GM19467 (cell line): ENCODE measurements around the gene CENPW.

ENCODE experiments used
- ATAC-seq: cut with Tn5 transposase; IDR thresholded peaks from one replicate; pipeline ENCODE4 v1.9.1; 2021; ENCODE audit warnings: mild to moderate bottlenecking, moderate library complexity; ENCODE audit not compliant: unreplicated experiment

Gene CENPW

GRCh38 chr6:126339796-126340609 is at the start of gene CENPW:
TSS of gene CENPW (plus strand) at chr6:126340115. CDS start at chr6:126340274, 159 bp downstream.
- ATAC-seq = peak; percentile 92

DNA sequence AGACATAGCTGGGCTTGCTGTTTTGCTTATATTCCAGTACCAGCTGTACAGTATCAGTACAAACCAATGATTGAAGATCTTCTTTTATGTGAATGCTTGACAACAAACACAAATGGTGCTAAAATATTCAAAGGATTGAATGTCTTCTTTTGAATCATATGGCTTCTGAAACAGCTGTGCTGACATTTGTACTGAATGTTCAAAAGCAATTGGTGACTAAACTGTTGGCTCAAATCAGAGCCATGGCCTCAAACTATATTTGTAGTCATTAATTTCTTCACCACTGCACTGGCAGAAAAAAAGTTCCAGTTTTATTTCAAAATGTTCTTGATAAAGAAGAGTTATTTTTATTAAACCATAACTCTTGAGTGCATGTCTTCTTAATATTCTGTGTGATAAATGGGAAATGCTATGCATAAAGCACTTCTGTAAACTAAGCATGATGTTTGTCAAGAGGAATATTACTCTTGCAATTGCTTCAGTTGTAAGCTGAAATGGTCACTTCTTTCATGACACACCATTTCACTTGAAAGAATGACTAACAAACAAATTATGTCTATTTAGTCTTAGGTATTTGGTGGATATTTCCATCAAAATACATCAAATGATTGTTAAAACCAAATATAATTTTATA is 45.9 kb upstream of the CENPW start:
- ATAC-seq = no peak

- peak; percentile 37 for ATAC-seq
Measured at GRCh38 chr6:126300126-126300525, 39.8 kb upstream of the CENPW start.

DNA sequence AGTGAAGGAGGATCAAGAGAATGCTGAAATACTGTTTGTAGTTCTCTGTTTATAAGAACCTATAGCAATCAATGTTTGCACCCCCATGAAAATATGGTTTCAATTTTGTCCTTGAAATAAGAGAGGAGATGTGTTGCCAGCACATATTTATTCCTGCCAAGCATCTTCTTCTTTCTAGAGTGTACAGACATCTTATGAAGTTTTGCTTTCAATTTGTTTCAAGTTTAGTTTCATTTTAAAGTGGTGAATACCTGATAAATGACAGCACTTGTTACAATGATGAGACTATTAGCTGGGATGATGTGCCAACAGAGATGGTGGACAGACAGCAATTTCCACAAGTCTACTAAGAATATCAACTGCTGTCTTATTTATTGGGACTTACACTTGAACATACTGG is 39.2 kb upstream of the CENPW start:
- ATAC-seq = peak; percentile 73

GRCh38 chr6:126302191-126302590 is 37.7 kb upstream of the CENPW start:
- no peak for ATAC-seq

- ATAC-seq = no peak
Measured at GRCh38 chr6:126307849-126308248, 32.1 kb upstream of the CENPW start.

GRCh38 chr6:126308362-126308761 is 31.6 kb upstream of the CENPW start:
- no peak for ATAC-seq

- peak; percentile 93 for ATAC-seq
Measured at GRCh38 chr6:126312013-126312665, 27.8 kb upstream of the CENPW start.

DNA sequence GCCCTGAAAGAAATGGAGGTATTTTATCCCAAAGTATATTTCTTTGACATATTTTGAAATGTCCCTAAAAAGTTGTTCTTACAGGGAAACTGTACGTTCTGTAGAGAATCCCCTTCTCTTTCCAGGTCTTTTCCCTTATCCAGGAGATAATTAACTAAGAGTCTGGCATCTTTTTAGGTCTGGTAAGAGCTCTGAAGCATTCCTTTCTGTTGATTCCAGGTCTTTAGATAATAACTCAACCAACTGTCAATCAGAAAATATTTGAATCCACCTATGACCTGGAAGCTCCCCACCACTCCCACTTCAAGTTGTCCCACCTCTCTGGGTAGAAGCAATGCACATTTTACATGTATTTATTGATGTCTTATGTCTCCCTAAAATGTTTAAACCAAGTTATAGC is 26.0 kb upstream of the CENPW start:
- no peak for ATAC-seq

DNA sequence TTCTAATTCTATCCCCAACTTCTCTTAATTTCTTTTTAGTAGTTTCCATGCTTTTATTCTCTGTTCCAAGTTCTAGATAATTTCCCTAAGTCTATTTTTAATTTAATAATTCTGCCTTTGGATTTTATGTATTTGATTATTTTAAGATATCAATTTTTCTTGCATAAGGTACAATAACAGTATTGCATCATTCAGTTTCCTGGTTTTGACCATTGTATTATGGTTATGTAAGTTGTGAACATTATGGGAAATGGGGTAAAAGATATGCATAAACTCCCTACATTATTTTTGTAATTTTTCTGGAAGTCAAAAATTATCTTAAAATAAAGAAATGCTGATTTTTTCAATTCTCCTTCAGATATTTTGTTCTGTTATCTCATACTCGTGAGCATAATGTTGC is 21.1 kb upstream of the CENPW start:
- no peak for ATAC-seq

GRCh38 chr6:126333729-126334128 is 6.2 kb upstream of the CENPW start:
- no peak for ATAC-seq

- no peak for ATAC-seq
Measured at GRCh38 chr6:126335210-126335609, 4.7 kb upstream of the CENPW start.

- no peak for ATAC-seq
Measured at GRCh38 chr6:126337323-126337722, 2.6 kb upstream of the CENPW start.

DNA sequence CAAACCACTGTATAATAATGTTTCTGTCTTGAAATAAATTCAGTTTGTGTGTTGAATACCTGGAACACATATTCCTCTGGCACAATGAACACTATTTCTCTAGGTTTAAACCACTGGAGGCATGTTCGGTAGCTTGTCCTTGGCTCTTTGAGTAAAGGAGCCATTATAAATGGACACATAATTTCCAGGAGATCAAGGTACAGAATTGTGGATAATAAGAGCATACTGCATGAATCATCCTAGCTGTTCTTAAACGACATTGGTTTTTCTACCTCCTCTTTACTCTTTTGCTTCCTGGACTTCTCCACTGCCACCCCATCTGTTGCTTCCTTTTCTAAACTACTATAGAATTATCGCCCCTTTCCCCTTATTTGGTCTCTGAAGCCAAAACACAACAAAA is 1.2 kb downstream of the CENPW start:
- ATAC-seq = no peak

- ATAC-seq = no peak
Measured at GRCh38 chr6:126344181-126344580, 4.3 kb downstream of the CENPW start.

DNA sequence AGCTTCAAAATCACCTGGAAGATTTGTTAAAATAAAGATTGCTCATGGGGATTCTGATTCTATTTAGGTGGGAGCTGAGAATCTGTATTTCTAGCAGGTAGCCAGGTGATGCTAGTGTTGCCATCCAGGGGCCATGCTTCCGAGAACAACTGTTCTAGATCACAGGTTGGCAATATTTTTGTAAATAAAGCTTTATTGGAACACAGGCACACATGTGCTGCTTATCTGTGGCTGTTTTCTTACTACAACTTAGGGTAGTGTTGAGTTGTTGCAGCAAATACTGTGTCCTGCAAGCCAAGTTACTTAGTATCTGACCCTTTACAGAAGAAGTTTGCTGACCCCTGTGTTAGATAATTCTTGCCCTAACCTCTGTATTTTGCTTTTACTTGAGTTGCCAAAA is 12.0 kb downstream of the CENPW start:
- ATAC-seq = no peak

DNA sequence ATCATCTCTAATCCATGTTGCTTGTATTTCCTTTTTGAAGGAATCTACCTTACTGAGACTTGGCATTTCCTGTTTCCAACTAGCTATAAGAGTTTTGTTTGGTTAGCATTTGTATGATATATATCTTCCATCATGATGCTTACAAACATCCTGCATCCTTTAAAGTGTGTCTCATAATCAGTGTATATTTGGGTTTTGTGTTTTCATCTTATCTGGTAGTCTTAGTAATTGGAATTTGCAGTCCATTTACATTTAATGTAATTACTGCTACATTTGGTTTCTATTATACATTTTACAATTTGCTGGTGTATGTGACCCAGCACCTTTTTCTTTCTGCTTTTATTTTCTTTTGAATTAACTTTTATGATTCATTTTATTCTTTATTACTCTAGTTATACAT is 12.6 kb downstream of the CENPW start:
- ATAC-seq = no peak

DNA sequence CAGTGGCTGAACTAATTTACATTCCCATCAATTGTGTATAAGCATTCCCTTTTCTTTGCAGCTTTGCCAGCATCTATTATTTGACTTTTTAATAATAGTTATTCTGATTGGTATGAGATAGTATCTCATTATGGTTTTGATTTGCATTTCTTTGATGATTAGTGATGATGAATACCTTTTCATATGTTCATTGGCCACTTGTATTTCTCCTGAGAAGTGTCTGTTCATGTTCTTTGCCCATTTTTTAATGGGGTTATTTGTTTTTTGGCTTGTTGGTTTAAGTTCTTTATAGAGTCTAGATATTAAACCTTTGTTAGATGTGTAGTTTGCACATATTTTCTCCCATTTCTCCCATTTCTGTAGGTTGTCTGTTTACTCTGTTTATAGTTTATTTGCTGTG is 16.6 kb downstream of the CENPW start:
- no peak for ATAC-seq

DNA sequence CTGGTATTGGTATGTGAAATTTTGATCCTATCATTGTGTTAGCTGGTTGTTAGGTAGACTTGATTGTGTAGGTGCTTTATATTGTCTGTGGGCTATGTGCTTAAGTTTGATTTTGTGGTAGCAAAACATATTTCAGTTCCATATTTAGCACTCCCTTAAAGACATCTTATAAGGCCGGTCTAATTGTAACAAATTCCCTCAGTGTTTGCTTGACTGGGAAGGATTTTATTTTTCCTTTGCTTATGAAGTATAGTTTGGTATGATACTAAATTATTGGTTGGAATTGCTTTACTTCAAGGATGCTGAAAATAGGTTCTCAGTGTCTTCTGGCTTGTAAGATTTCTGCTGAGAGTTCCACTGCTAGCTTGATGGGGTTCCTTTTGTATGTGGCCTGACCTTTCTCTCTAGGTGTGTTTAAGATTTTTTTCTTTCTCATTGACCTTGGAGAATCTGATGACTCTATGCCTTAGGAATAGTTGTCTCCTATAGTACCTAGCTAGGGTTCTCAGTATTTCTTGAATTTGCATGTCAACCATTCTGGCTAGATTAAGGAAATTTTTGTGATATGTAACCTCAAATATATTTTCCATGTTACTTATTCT is 20.1 kb downstream of the CENPW start:
- no peak for ATAC-seq

DNA sequence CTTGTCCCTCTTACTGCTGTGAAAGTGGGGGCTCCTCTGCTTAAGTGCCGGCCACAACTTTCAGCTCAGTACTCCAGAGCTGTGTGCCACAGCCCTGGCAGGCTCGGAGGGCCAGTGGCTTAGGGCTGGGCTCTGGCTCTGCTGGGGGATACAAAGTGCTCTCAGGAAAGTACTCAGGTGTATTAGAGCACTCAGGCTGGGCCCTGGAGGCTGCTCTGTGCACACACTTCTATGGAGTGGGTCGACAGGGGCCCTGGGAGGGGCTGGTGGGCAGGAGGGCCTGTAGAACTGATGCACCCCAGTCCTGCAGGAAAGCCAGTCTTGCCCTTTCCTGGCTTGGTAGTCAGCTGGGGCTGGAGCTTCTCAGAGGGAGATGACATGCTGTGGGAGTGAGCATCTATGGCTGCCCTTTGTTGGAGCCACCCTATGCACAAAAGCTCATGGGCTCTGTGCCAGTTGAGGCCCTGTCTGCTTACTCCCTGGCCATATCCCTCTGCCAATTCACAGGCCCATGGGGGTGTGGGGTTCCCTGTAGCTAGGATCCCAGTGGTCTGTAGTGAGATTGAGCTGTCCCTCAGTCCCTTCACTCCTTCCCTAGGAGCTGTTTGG is 22.0 kb downstream of the CENPW start:
- no peak for ATAC-seq

DNA sequence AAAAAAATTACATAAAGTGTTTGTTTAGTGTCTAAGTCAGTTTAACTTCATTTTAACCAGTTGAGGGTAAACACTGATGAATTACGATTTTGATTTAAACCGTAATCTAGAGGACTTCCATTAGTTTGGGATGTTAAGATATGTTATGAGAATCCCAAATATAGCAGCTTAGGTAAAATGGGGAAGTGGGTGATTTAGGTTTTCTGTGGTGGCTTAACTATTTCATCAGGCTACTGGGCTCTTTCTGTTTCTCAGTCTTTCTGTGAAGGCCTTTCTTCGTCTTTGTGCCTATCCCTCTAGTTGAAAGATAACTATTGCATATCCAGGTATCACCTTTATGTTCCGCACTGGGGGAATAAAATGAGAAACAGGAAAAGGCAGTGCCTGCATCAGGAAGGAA is 27.9 kb downstream of the CENPW start:
- no peak for ATAC-seq
